Measurements from ENCODE around the gene AKAP13. TPM values are rescaled to one million over a fixed set of nuclear protein-coding genes. Genes with fewer than 3 reads are reported as not detected.

Gene AKAP13
- total and polyA plus RNA-seq, 2 of the 8 experiments (the other 6 are each of a cell fraction or from before 2014, with no cell fraction given): 14.0 to 46.2 TPM

GRCh38 chr15:85514413-85514812, 134.0 kb downstream of the AKAP13 start:
- TF ChIP-seq RXRA (IDR thresholded peaks at IDR 0.05; ENCODE audit: insufficient read depth, low read depth, low read length) (no peak), SIX5 (IDR thresholded peaks at IDR 0.05; ENCODE audit: low read depth, low read length) (no peak), RBBP5 (IDR thresholded peaks at IDR 0.05; ENCODE audit: borderline replicate concordance, low read depth, low read length) (no peak), TEAD4 (IDR thresholded peaks at IDR 0.05; ENCODE audit: low read depth, low read length) (no peak), CREB1 (IDR thresholded peaks at IDR 0.05) (no peak), JUN (IDR thresholded peaks at IDR 0.05; ENCODE audit: low read depth, low read length) (no peak), MAFK (IDR thresholded peaks at IDR 0.05; ENCODE audit: low read depth, low read length) (no peak), GABPA (IDR thresholded peaks at IDR 0.05; ENCODE audit: borderline replicate concordance, insufficient read depth, low read length) (no peak), BCL11A (IDR thresholded peaks at IDR 0.05; ENCODE audit: low read depth in 2 of 2, low read length in 2 of 2) (no peak)
- Histone ChIP-seq H3K4me3 (ENCODE audit: extremely low read depth in 1 of 4, insufficient read depth in 2 of 4, low read depth in 3 of 4, low read length in 4 of 4) (no peak overlapping the region), H3K18ac (ENCODE audit: extremely low read depth, low read length) (no peak overlapping the region), H4K91ac (replicated peaks; ENCODE audit: insufficient read length, low read length) (no peak overlapping the region), H2BK15ac (ENCODE audit: low read length) (no peak overlapping the region), H3K23ac (ENCODE audit: insufficient read length) (no peak overlapping the region), H4K8ac (ENCODE audit: extremely low read depth, insufficient read depth, low read length) (no peak overlapping the region), H3K36me3 (ENCODE audit: control insufficient read depth in 2 of 4, insufficient read depth in 4 of 4, low read length in 3 of 4) (no peaks in the 10 kb centered on the region), H3K14ac (ENCODE audit: insufficient read length) (no peak overlapping the region), H2BK120ac (replicated peaks; ENCODE audit: low read depth, low read length) (no peak overlapping the region), H2AFZ (ENCODE audit: low read length) (no peak overlapping the region), H3K27me3 (replicated peaks in 1 of 4; ENCODE audit: control insufficient read depth in 3 of 4, extremely low read depth in 1 of 4, insufficient read depth in 3 of 4, low read length in 3 of 4) (no peaks in the 10 kb centered on the region), H3K23me2 (ENCODE audit: low read depth, low read length) (no peaks in the 10 kb centered on the region), H3K9ac (replicated peaks in 1 of 4; ENCODE audit: extremely low read depth in 1 of 4, low read depth in 3 of 4, low read length in 3 of 4) (no peak overlapping the region), H3K27ac (ENCODE audit: low read depth, low read length) (no peak overlapping the region), H2BK20ac (ENCODE audit: low read length) (no peak overlapping the region), H3K9me3 (ENCODE audit: insufficient read depth in 2 of 2, low read depth in 1 of 2, low read length in 1 of 2) (no peaks in the 10 kb centered on the region), H3K79me1 (ENCODE audit: low read depth, low read length) (peaks cover 5% of the 10 kb centered on the region), H3K79me2 (ENCODE audit: control insufficient read depth in 1 of 2, insufficient read depth in 2 of 2, low read length in 2 of 2) (peaks cover 0 to 68% of the 10 kb centered on the region in 2 experiments; a peak in 3 of 4 replicates), H3K56ac (replicated peaks; ENCODE audit: insufficient read length, low read depth, low read length) (no peak overlapping the region), H2AK5ac (ENCODE audit: low read depth, low read length) (no peak overlapping the region), H3K4ac (replicated peaks; ENCODE audit: insufficient read length, low read depth, low read length) (no peak overlapping the region), H3K4me2 (ENCODE audit: insufficient read depth in 1 of 2, low read depth in 2 of 2, low read length in 2 of 2) (no peak overlapping the region), H3K4me1 (replicated peaks in 1 of 4; ENCODE audit: control insufficient read depth in 3 of 4, insufficient read depth in 4 of 4, low read length in 3 of 4) (peaks cover 0 to 8% (median 0%) of the 10 kb centered on the region in 4 experiments; a peak in 2 of 7 replicates), H2BK5ac (ENCODE audit: low read depth, low read length) (no peak overlapping the region), H4K20me1 (replicated peaks in 1 of 2; ENCODE audit: control insufficient read depth in 1 of 2, insufficient read depth in 2 of 2, low read length in 2 of 2) (no peaks in the 10 kb centered on the region), H4K5ac (ENCODE audit: insufficient read length, low read depth, low read length) (no peak overlapping the region), H2BK12ac (ENCODE audit: low read depth, low read length) (no peak overlapping the region)
- DNase-seq (ENCODE audit: low read depth in 1 of 2, low spot score in 2 of 2) (no peak), FAIRE-seq (no peak)
- ChIA-PET POLR2A (ENCODE audit: partially characterized antibody) (no interaction called here), CTCF (ENCODE audit: partially characterized antibody) (no interaction called here)
- 90 to 100% methylated on average over 1 to 3 of the region's 3 CpGs for WGBS, 2 experiments (ENCODE audit: extremely low coverage in 1 of 2, insufficient coverage in 1 of 2, insufficient read length in 1 of 2, insufficient replicate concordance in 2 of 2, low coverage in 1 of 2, low lambda C conversion rate in 2 of 2, missing lambda C conversion rate in 1 of 2)

Data from H1 (cell line).